DMS53 treated with DMSO at 0.1 percent for 48 hours (cell line): ENCODE results near the gene TRPV6.

Experiments used
- DNase-seq: peaks from one replicate; lab custom pipeline; 2025; ENCODE audit not compliant: unreplicated experiment; lab: John Stamatoyannopoulos, UW

Gene TRPV6

GRCh38 chr7:142855756-142856564 is 29.6 kb downstream of the TRPV6 start:
- DNase-seq: no peak

- DNase-seq: no peak
Measured at GRCh38 chr7:142855114-142855743, 30.3 kb downstream of the TRPV6 start.

- no peak for DNase-seq
Measured at GRCh38 chr7:142854372-142855113, 31.0 kb downstream of the TRPV6 start, which contains the start of gene EPHB6. EPHB6 (plus strand) TSS chr7:142855076; CDS start chr7:142863228, 8,152 bp downstream.

GRCh38 chr7:142853739-142854371 is 31.7 kb downstream of the TRPV6 start:
- DNase-seq: no peak

GRCh38 chr7:142851919-142852318 is 33.6 kb downstream of the TRPV6 start:
- DNase-seq: no peak

- DNase-seq: no peak
Measured at GRCh38 chr7:142851269-142851668, 34.3 kb downstream of the TRPV6 start.

- DNase-seq: no peak
Measured at GRCh38 chr7:142847353-142847752, 38.2 kb downstream of the TRPV6 start.

GRCh38 chr7:142842251-142842766 is 43.2 kb downstream of the TRPV6 start:
- no peak for DNase-seq

GRCh38 chr7:142838461-142839213 is 46.9 kb downstream of the TRPV6 start:
- no peak for DNase-seq

- DNase-seq: no peak
Measured at GRCh38 chr7:142836426-142836825, 49.1 kb downstream of the TRPV6 start.

GRCh38 chr7:142835487-142835886 is 50.1 kb downstream of the TRPV6 start:
- DNase-seq: no peak

- DNase-seq: no peak
Measured at GRCh38 chr7:142833174-142834048, 52.1 kb downstream of the TRPV6 start.

- DNase-seq: no peak
Measured at GRCh38 chr7:142832417-142832816, 53.1 kb downstream of the TRPV6 start.

GRCh38 chr7:142827951-142828500 is 57.5 kb downstream of the TRPV6 start:
- no peak for DNase-seq

- no peak for DNase-seq
Measured at GRCh38 chr7:142822714-142823113, 62.8 kb downstream of the TRPV6 start.
